HCT116 (cell line): ENCODE results near the gene PCNT. TPM values are rescaled to one million over a fixed set of nuclear protein-coding genes. Genes with fewer than 3 reads are reported as not detected.

ENCODE experiments used
- ATAC-seq: fragments of 200-7000 bp; cut with Tn5 transposase; 2 replicates; pipeline ENCODE4 v1.9.1; 2020; ENCODE audit warnings: mild to moderate bottlenecking, moderate library complexity
- BruUV-seq: library from RNA; stranded (reverse); fragments of 400-500 nt; replicated peaks from 2 replicates; lab custom pipeline; 2021; lab: Mats Ljungman, UMichigan
- CTCF ChIA-PET: fragments of 300-600 bp; sonication (Branson Sonifier 250); formaldehyde crosslinking; loops from one replicate; lab custom pipeline; 2021; ENCODE audit warnings: antibody characterized with exemption; lab: Charles Lee
- POLR2A ChIA-PET: fragments of 300-600, 350-600 bp; sonication (Branson Sonifier 250); formaldehyde crosslinking; loops from one replicate; lab custom pipeline; 2021; ENCODE audit warnings: antibody characterized with exemption; lab: Charles Lee
- RAD21 ChIA-PET, 2 experiments: fragments of 300-600 bp; sonication (Branson Sonifier 250); formaldehyde crosslinking; loops; one replicate each; lab custom pipeline; 2023; ENCODE audit warnings: low total read pairs in 2 of 2; ENCODE audit not compliant: uncharacterized antibody in 2 of 2, unreplicated experiment in 2 of 2, low non-redundant PET in 1 of 2; lab: Charles Lee
- DNase-seq: peaks from one replicate; pipeline ENCODE4 v3.0.0-alpha.2; 2010; ENCODE audit warnings: low read depth, low spot score
- H2AFZ ChIP-seq: fragments of 200-600 bp; shearing (Covaris generic), sonication (generic); 2 replicates; pipeline ENCODE4 v1.6.1; 2017; ENCODE audit warnings: low read depth, mixed run types, mixed read lengths, antibody characterized with exemption, low read length; ENCODE audit not compliant: poor library complexity, severe bottlenecking
- H3K27ac ChIP-seq: 2 replicates; pipeline ENCODE4 v1.5.1; 2012; ENCODE audit warnings: low read depth, low read length
- H3K27me3 ChIP-seq: fragments of 200-600 bp; sonication (generic); 2 replicates; pipeline ENCODE4 v1.6.1; 2016; ENCODE audit warnings: mixed run types, low read length, mixed read lengths; ENCODE audit not compliant: insufficient read depth
- H3K36me3 ChIP-seq, 2 experiments: fragments of 200-500 bp in 1 of 2; fragments of 200-600 bp in 1 of 2; sonication (Bioruptor generic) in 1 of 2; sonication (generic) in 1 of 2; 2 replicates each; pipeline versions ENCODE4 v1.5.1 to v1.6.1; 2014 to 2016; ENCODE audit warnings: low read length in 2 of 2, inconsistent platforms in 1 of 2, mixed read lengths in 1 of 2, mixed run types in 1 of 2; ENCODE audit not compliant: insufficient read depth in 2 of 2, control insufficient read depth in 1 of 2
- H3K4me1 ChIP-seq, 2 experiments: fragments of 200-600 bp in 1 of 2; sonication (generic) in 1 of 2; 2 replicates each; pipeline versions ENCODE4 v1.5.1 to v1.6.1; 2012 to 2017; ENCODE audit warnings: low read length in 2 of 2, inconsistent platforms in 1 of 2, mild to moderate bottlenecking in 1 of 2, mixed read lengths in 1 of 2, mixed run types in 1 of 2, moderate library complexity in 1 of 2; ENCODE audit not compliant: insufficient read depth in 2 of 2, control insufficient read depth in 1 of 2
- H3K4me2 ChIP-seq: fragments of 200-600 bp; sonication (generic); 2 replicates; pipeline ENCODE4 v1.6.1; 2017; ENCODE audit warnings: mixed run types, low read length, mixed read lengths
- H3K4me3 ChIP-seq, 2 experiments: fragments of 200-600 bp in 1 of 2; sonication (generic) in 1 of 2; replicated peaks in 1 of 2; 2 replicates each; pipeline ENCODE4 v1.5.1; 2011 to 2016; ENCODE audit warnings: low read length in 2 of 2, control low read depth in 1 of 2, low read depth in 1 of 2, mild to moderate bottlenecking in 1 of 2, mixed read lengths in 1 of 2, mixed run types in 1 of 2
- H3K79me2 ChIP-seq: fragments of 200-600 bp; sonication (generic); 2 replicates; pipeline ENCODE4 v1.6.1; 2017; ENCODE audit warnings: mild to moderate bottlenecking, mixed run types, low read length, moderate library complexity, mixed read lengths; ENCODE audit not compliant: insufficient read depth
- H3K9ac ChIP-seq: fragments of 200-600 bp; sonication (generic); 2 replicates; pipeline ENCODE4 v1.6.1; 2016; ENCODE audit warnings: low read length, mixed read lengths
- H3K9me2 ChIP-seq: fragments of 200-600 bp; sonication (generic), shearing (Covaris generic); 2 replicates; pipeline ENCODE4 v1.6.1; 2017; ENCODE audit warnings: mixed run types, mild to moderate bottlenecking, moderate library complexity; ENCODE audit not compliant: insufficient read depth
- H3K9me3 ChIP-seq, 2 experiments: fragments of 200-500 bp in 1 of 2; fragments of 200-600 bp in 1 of 2; sonication (Bioruptor generic) in 1 of 2; sonication (generic) in 1 of 2; 2 replicates each; pipeline ENCODE4 v1.6.1; 2014 to 2017; ENCODE audit warnings: low read length in 2 of 2, mixed read lengths in 2 of 2, inconsistent platforms in 1 of 2, low read depth in 1 of 2, mild to moderate bottlenecking in 1 of 2, mixed run types in 1 of 2, moderate library complexity in 1 of 2; ENCODE audit not compliant: control insufficient read depth in 1 of 2, insufficient read depth in 1 of 2
- H4K20me1 ChIP-seq: fragments of 200-600 bp; sonication (generic), shearing (Covaris generic); 2 replicates; pipeline ENCODE4 v1.6.1; 2017; ENCODE audit warnings: mixed run types, mild to moderate bottlenecking, moderate library complexity; ENCODE audit not compliant: insufficient read depth
- CEBPB ChIP-seq: IDR thresholded peaks from 2 replicates; pipeline ENCODE4 v1.6.1; 2012; ENCODE audit warnings: low read depth
- EGR1 ChIP-seq: IDR thresholded peaks from 2 replicates; pipeline ENCODE4 v1.6.1; 2012; ENCODE audit warnings: low read depth
- ELF1 ChIP-seq: IDR thresholded peaks from 2 replicates; pipeline ENCODE4 v1.6.1; 2012; ENCODE audit warnings: low read depth, borderline replicate concordance
- EZH2 ChIP-seq: fragments of 200-600 bp; sonication (generic); IDR thresholded peaks from 2 replicates; pipeline ENCODE4 v1.6.1; 2017; ENCODE audit warnings: antibody characterized with exemption, mixed run types
- EZH2phosphoT487 ChIP-seq: fragments of 200-600 bp; IDR thresholded peaks from 2 replicates; pipeline ENCODE4 v1.6.1; 2018; ENCODE audit warnings: antibody characterized with exemption, borderline replicate concordance
- FOSL1 ChIP-seq: IDR thresholded peaks from 2 replicates; pipeline ENCODE4 v1.6.1; 2012; ENCODE audit warnings: low read depth
- POLR2A ChIP-seq: IDR thresholded peaks from 2 replicates; pipeline ENCODE4 v1.7.0; 2011; ENCODE audit warnings: borderline replicate concordance; ENCODE audit not compliant: insufficient read depth, insufficient read length; ENCODE audit errors: extremely low read depth
- POLR2AphosphoS5 ChIP-seq: IDR thresholded peaks from 2 replicates; pipeline ENCODE4 v1.6.1; 2011; ENCODE audit warnings: mild to moderate bottlenecking, low read depth, low read length, moderate library complexity
- RAD21 ChIP-seq: IDR thresholded peaks from 2 replicates; pipeline ENCODE4 v1.6.1; 2012; ENCODE audit warnings: low read depth, mild to moderate bottlenecking
- TCF7L2 ChIP-seq: IDR thresholded peaks from 2 replicates; pipeline ENCODE4 v1.7.0; 2011; ENCODE audit warnings: borderline replicate concordance, inconsistent platforms; ENCODE audit not compliant: insufficient read depth, insufficient read length; ENCODE audit errors: extremely low read depth
- YY1 ChIP-seq: IDR thresholded peaks from 2 replicates; pipeline ENCODE4 v1.6.1; 2011; ENCODE audit warnings: low read length, low read depth, moderate library complexity, mild to moderate bottlenecking; ENCODE audit not compliant: insufficient replicate concordance; ENCODE audit errors: extremely low read depth
- intact Hi-C: fragments of 100-400 bp; cut with micrococcal nuclease; formaldehyde crosslinking; loops from 2 replicates; pipeline ENCODE4 v1.10.0; 2022
- total RNA-seq: library from RNA; stranded (reverse); gene quantifications from one replicate; pipeline ENCODE4 v1.2.1, GENCODE V29; 2021; ENCODE audit not compliant: unreplicated experiment
- TF ChIP-seq, protein P1 (sequence below): IDR thresholded peaks from 2 replicates; pipeline ENCODE4 v1.6.1; 2012
- TF ChIP-seq, protein P2 (sequence below): IDR thresholded peaks from 2 replicates; pipeline ENCODE4 v1.6.1; 2011; ENCODE audit warnings: mild to moderate bottlenecking, low read length, moderate library complexity; ENCODE audit not compliant: insufficient replicate concordance; ENCODE audit errors: extremely low read depth
- TF ChIP-seq, protein P3 (sequence below): IDR thresholded peaks from 2 replicates; pipeline ENCODE4 v1.6.1; 2012
- TF ChIP-seq, protein P4 (sequence below): IDR thresholded peaks from 2 replicates; pipeline ENCODE4 v1.6.1; 2012; ENCODE audit warnings: low read depth

The PCNT gene
- total RNA-seq, 1 experiment from 2014 or later = 43.6 TPM

DNA sequence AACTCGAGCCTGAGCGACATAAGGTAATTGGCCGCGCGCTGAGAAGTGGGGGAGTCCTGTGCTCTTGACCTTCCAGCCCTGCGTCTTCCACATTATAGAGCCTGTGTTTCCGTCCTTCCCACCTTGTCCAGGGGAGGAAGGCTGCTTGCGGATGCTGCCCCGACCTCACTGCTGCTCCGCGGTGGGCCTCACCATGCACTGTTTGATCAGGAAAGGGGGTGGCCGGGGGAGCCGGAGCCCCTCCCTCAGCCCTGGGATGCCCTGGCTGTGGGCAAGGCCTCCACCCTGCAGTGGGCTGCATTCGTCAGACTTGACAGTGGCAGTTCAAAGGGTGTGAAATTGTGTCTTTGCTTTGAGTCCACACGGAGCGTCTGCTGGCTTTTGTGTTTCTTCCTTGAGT lies 30.1 kb downstream of the PCNT start:
- H3K79me2 ChIP-seq = no peaks in the 10 kb centered on the region
- peaks cover 12 to 33% of the 10 kb centered on the region in 2 experiments; a peak in 3 of 4 replicates for H3K36me3 ChIP-seq
- H4K20me1 ChIP-seq = no peaks in the 10 kb centered on the region
- H3K27me3 ChIP-seq = no peaks in the 10 kb centered on the region
- ChIA-PET CTCF (no interaction called here), POLR2A (no interaction called here), RAD21 (no interaction called here)
- TF ChIP-seq EGR1 (no peak), POLR2AphosphoS5 (no peak), EZH2phosphoT487 (no peak), EZH2 (no peak), YY1 (no peak), FOSL1 (no peak), CEBPB (no peak), POLR2A (no peak), ELF1 (no peak), RAD21 (no peak), TCF7L2 (no peak)
- TF ChIP-seq, protein P1, sequence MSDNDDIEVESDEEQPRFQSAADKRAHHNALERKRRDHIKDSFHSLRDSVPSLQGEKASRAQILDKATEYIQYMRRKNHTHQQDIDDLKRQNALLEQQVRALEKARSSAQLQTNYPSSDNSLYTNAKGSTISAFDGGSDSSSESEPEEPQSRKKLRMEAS = no peak
- TF ChIP-seq, protein P2, sequence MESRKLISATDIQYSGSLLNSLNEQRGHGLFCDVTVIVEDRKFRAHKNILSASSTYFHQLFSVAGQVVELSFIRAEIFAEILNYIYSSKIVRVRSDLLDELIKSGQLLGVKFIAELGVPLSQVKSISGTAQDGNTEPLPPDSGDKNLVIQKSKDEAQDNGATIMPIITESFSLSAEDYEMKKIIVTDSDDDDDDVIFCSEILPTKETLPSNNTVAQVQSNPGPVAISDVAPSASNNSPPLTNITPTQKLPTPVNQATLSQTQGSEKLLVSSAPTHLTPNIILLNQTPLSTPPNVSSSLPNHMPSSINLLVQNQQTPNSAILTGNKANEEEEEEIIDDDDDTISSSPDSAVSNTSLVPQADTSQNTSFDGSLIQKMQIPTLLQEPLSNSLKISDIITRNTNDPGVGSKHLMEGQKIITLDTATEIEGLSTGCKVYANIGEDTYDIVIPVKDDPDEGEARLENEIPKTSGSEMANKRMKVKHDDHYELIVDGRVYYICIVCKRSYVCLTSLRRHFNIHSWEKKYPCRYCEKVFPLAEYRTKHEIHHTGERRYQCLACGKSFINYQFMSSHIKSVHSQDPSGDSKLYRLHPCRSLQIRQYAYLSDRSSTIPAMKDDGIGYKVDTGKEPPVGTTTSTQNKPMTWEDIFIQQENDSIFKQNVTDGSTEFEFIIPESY = no peak
- TF ChIP-seq, protein P3, sequence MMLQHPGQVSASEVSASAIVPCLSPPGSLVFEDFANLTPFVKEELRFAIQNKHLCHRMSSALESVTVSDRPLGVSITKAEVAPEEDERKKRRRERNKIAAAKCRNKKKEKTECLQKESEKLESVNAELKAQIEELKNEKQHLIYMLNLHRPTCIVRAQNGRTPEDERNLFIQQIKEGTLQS = no peak
- TF ChIP-seq, protein P4, sequence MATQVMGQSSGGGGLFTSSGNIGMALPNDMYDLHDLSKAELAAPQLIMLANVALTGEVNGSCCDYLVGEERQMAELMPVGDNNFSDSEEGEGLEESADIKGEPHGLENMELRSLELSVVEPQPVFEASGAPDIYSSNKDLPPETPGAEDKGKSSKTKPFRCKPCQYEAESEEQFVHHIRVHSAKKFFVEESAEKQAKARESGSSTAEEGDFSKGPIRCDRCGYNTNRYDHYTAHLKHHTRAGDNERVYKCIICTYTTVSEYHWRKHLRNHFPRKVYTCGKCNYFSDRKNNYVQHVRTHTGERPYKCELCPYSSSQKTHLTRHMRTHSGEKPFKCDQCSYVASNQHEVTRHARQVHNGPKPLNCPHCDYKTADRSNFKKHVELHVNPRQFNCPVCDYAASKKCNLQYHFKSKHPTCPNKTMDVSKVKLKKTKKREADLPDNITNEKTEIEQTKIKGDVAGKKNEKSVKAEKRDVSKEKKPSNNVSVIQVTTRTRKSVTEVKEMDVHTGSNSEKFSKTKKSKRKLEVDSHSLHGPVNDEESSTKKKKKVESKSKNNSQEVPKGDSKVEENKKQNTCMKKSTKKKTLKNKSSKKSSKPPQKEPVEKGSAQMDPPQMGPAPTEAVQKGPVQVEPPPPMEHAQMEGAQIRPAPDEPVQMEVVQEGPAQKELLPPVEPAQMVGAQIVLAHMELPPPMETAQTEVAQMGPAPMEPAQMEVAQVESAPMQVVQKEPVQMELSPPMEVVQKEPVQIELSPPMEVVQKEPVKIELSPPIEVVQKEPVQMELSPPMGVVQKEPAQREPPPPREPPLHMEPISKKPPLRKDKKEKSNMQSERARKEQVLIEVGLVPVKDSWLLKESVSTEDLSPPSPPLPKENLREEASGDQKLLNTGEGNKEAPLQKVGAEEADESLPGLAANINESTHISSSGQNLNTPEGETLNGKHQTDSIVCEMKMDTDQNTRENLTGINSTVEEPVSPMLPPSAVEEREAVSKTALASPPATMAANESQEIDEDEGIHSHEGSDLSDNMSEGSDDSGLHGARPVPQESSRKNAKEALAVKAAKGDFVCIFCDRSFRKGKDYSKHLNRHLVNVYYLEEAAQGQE = no peak
- intact Hi-C loops = no loop called here
- DNase-seq = no peak
- no peaks in the 10 kb centered on the region for H3K4me1 ChIP-seq
- no peak overlapping the region for H3K4me2 ChIP-seq
- no peak overlapping the region for H2AFZ ChIP-seq
- no peaks in the 10 kb centered on the region for H3K9me3 ChIP-seq
- no peak overlapping the region for H3K27ac ChIP-seq
- no peak overlapping the region for H3K4me3 ChIP-seq
- BruUV-seq = no TSS peak
- H3K9me2 ChIP-seq = no peaks in the 10 kb centered on the region
- no peak for ATAC-seq
- H3K9ac ChIP-seq = no peak overlapping the region
